GM12864 (cell line): ENCODE measurements around the gene TDRD7.

ENCODE experiments used
- DNase-seq: peaks from one replicate; pipeline ENCODE4 v3.0.0-alpha.2; 2011; ENCODE audit warnings: low read depth
- H3K4me3 ChIP-seq: 2 replicates; pipeline ENCODE4 v1.5.1; 2011; ENCODE audit warnings: mild to moderate bottlenecking, low read depth, low read length, control low read depth
- TF ChIP-seq, protein P1 (sequence below): IDR thresholded peaks from 2 replicates; pipeline ENCODE4 v1.5.1; 2011; ENCODE audit warnings: low read depth, mild to moderate bottlenecking, moderate library complexity, low read length, control low read depth, inconsistent platforms; ENCODE audit errors: missing control alignments

TDRD7 gene

DNA sequence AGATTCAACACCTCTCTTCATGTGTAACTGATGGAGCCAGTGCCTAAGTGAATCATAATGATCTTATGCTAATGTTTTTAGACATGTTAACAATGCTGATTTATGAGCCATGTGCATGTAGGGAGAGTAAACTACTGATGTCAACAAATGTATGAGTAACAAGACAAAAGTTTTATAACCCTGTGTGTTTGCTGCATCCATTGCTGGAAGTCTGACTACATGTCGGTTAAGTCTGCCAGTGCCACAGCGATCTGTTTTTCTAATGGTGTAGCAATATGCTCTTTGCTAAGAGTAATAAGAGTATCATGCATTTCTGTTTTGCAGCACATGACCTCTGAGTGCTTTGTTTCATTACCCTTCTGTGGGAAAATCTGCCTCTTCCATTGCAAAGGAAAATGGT, 63.2 kb downstream of the TDRD7 start:
- DNase-seq, result no peak
- no peak overlapping the region for H3K4me3 ChIP-seq
- TF ChIP-seq, protein P1, sequence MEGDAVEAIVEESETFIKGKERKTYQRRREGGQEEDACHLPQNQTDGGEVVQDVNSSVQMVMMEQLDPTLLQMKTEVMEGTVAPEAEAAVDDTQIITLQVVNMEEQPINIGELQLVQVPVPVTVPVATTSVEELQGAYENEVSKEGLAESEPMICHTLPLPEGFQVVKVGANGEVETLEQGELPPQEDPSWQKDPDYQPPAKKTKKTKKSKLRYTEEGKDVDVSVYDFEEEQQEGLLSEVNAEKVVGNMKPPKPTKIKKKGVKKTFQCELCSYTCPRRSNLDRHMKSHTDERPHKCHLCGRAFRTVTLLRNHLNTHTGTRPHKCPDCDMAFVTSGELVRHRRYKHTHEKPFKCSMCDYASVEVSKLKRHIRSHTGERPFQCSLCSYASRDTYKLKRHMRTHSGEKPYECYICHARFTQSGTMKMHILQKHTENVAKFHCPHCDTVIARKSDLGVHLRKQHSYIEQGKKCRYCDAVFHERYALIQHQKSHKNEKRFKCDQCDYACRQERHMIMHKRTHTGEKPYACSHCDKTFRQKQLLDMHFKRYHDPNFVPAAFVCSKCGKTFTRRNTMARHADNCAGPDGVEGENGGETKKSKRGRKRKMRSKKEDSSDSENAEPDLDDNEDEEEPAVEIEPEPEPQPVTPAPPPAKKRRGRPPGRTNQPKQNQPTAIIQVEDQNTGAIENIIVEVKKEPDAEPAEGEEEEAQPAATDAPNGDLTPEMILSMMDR, result no peak

DNA sequence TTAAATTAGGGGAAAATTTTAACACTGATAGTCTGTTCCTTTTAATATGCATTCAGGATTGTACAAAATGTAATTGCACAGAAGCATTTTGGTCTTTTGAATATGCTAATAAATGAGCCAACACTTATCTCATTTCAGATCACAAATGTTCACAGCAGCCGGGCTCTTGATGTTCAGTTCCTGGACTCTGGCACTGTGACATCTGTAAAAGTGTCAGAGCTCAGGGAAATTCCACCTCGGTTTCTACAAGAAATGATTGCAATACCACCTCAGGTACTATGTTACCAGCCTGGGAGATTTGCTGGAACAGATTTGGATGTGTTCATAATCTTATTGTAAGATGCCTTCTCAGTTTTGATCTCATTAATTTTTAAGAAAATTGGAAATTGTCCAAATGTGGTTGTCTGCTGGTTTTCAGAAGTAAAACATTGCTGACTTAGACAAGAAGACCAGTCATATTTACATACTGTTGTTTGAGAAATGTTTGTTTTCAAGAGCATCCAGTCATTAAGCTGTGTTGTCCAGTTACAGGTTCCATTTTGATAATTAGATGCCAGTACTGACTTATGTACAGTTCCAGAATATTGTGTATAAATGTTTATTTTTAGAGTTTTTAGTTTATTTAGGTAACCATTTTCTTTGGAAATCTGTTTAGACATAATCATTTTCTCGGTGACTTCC, 66.5 kb downstream of the TDRD7 start:
- no peak overlapping the region for H3K4me3 ChIP-seq
- TF ChIP-seq, protein P1, result no peak
- no peak for DNase-seq

DNA sequence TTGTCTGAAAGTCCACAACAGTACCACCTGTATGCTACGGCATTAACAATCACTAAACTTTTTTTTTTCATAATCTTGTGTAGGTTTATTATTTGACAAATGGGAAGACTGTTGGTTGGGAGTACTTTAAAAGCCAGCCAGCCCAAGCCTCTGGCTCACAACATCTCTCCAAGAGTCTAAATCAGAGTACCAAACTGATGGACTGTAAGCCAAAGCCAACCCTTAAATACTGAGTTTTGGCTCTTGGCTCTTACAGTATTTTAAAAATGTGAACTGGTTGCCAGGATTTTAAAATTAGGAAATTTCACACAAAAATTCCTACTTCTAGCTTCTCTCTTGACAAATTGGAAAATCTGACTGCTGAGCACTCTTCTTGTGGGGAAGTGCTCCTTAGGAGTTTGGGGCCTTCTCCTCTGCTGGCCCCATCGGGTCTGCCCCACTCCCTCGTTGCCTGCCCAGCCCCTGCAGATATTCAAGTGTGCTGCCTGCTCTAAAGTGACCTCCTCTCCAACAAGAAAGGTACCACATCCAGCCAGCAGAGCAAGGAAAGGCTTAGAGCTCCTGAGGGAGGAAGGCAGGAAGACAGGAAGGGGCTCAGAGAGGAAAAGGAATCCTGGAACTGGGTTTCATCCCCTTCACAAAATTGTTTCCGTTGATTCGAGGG, 67.7 kb downstream of the TDRD7 start:
- H3K4me3 ChIP-seq, result no peak overlapping the region
- no peak for DNase-seq
- TF ChIP-seq, protein P1, result no peak

DNA sequence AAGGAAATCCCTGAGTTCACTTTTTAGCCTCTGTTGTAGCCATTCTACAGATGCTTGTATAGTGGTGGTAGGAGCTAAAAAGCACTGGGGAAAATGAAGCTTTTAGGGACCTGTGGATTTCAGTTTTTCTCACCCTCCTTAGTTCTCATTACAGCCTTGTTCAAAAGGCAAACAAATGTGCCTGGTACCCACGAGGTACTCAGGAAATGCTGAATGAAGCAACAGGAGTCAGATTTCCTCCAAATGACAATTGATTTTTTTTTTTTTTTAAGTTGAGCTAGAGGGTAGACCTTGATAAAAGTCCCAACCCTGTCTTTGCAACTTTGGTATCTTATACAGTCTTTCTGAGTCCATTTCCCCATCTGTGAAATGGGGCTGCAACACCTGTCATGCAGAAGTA, 68.3 kb downstream of the TDRD7 start:
- TF ChIP-seq, protein P1, result no peak
- no peak overlapping the region for H3K4me3 ChIP-seq
- DNase-seq, result no peak

DNA sequence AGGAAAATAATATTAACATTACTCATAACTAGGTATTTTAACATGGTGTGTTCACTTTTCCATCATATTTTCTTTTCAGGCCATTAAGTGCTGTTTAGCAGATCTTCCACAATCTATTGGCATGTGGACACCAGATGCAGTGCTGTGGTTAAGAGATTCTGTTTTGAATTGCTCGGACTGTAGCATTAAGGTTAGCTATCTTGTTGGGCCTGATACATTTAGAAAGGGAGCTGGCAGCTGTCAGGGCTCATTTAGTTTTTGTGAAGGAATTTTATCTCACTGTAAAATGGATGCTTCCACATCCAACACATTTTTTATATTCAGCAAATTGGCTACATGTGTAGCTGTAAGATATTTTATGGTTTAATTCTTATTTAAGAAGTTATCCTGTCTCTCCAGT, 68.9 kb downstream of the TDRD7 start:
- no peak for DNase-seq
- TF ChIP-seq, protein P1, result no peak
- no peak overlapping the region for H3K4me3 ChIP-seq

DNA sequence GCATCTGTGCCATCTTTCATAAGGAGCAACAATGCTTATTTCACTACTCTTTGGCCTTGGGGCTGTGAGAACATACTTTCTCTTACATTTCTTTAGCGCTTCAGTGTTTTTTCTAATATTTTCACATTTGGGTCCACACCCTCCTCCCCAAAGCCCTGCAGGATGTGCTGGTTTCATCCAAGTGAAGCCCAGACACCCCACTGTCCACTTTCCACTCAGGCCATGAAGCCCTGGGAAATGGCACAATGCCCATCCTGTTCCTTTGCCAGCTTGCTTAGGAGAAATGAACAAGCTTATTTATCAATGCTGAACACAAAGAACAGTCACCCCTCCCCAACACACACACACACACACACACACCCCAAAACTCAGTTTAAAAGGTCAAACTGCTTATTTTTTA, 72.2 kb downstream of the TDRD7 start:
- no peak for DNase-seq
- H3K4me3 ChIP-seq, result no peak overlapping the region
- TF ChIP-seq, protein P1, result no peak

DNA sequence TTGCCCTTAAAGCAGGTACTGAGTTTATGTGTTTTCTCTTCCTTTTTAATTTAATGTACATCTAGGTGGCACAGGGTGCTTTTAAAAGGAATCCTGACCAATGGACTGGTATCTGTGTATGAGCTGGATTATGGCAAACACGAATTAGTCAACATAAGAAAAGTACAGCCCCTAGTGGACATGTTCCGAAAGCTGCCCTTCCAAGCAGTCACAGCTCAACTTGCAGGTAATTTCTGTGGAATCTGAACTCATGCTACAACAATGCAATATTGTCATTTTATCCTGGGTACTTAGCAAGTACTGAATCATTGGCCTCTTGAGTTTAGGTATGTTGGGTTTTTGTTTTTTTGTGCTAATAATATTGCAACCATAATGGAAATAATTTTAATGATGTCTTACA, 75.2 kb downstream of the TDRD7 start:
- TF ChIP-seq, protein P1, result peak; percentile 30
- H3K4me3 ChIP-seq, result no peak overlapping the region
- no peak for DNase-seq
